ENCODE results near the gene EIF2S1. TPM values are rescaled to one million over a fixed set of nuclear protein-coding genes. Genes with fewer than 3 reads are reported as not detected.

EIF2S1 gene
- total RNA-seq, 1 donor from 2014 or later: 143 TPM

DNA sequence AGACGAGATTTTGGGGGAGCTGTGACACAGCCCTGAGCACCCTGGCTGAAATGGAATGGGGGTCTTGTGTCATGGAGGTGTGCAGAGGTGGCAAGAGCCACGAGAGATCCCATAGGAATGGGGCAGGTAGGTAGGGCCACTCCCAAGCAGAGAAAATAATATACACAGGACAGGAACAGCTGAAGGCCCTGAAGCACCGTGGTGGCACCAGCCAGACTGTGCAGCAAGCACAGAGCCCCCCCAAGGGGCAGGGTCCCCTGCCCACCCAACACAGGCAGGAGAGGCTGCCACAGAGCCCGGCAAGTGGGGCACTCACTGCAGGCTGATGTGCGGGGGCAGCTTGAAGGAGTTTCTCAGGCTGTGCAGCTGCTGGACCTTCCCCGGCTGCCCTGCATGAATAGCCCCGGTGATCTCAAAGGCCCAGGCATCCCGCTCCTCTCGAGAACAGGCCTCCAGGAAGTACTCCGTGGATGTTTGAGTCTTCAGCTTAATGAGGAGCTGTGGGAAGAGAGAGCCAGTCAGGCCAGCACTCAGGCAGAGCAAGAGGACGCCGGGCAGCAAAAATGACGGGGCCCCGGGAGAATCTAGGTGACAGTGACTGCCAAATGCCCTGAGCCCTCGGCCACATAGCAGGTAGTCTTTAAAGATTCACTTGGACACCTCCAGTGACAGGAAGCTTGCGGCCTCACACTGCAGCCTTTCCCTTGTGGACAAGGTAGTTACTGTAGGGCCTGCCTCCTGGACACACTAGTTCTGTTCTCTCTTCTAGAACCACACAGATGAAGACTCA is 35.2 kb downstream of the EIF2S1 start:
- Mint-ChIP-seq H3K4me3 (ENCODE audit: unreplicated experiment) (no peak overlapping the region), H3K4me1 (ENCODE audit: low read depth, unreplicated experiment) (peaks cover 9% of the 10 kb centered on the region), H3K27me3 (ENCODE audit: low read depth, unreplicated experiment) (peaks cover 20% of the 10 kb centered on the region), H3K36me3 (ENCODE audit: low read depth, unreplicated experiment) (peaks cover 1% of the 10 kb centered on the region), H3K27ac (ENCODE audit: unreplicated experiment) (peak overlapping the region; percentile 53), H3K9me3 (ENCODE audit: unreplicated experiment) (no peaks in the 10 kb centered on the region)
- TF ChIP-seq EZH2 (IDR thresholded peaks at IDR 0.05; ENCODE audit: insufficient read depth, low read length): no peak
- TF ChIP-seq, protein P1, sequence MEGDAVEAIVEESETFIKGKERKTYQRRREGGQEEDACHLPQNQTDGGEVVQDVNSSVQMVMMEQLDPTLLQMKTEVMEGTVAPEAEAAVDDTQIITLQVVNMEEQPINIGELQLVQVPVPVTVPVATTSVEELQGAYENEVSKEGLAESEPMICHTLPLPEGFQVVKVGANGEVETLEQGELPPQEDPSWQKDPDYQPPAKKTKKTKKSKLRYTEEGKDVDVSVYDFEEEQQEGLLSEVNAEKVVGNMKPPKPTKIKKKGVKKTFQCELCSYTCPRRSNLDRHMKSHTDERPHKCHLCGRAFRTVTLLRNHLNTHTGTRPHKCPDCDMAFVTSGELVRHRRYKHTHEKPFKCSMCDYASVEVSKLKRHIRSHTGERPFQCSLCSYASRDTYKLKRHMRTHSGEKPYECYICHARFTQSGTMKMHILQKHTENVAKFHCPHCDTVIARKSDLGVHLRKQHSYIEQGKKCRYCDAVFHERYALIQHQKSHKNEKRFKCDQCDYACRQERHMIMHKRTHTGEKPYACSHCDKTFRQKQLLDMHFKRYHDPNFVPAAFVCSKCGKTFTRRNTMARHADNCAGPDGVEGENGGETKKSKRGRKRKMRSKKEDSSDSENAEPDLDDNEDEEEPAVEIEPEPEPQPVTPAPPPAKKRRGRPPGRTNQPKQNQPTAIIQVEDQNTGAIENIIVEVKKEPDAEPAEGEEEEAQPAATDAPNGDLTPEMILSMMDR (IDR thresholded peaks at IDR 0.05; ENCODE audit: insufficient read depth, low read depth, low read length): no peak
- Histone ChIP-seq H3K4me3 (ENCODE audit: insufficient read depth, low read depth, low read length) (no peak overlapping the region), H3K36me3 (ENCODE audit: insufficient read depth, low read length) (no peaks in the 10 kb centered on the region), H3K27ac (ENCODE audit: low read depth, low read length) (no peak overlapping the region), H3K9me3 (ENCODE audit: insufficient read depth, low read depth, low read length) (no peaks in the 10 kb centered on the region), H3K9ac (ENCODE audit: low read length) (no peak overlapping the region), H3K79me2 (ENCODE audit: insufficient read depth, low read length) (no peaks in the 10 kb centered on the region), H4K20me1 (ENCODE audit: insufficient read depth, low read length) (no peaks in the 10 kb centered on the region), H3K27me3 (ENCODE audit: insufficient read depth, low read length) (no peaks in the 10 kb centered on the region), H3K4me2 (ENCODE audit: low read length) (no peak overlapping the region), H3K4me1 (ENCODE audit: insufficient read depth, low read length) (no peaks in the 10 kb centered on the region), H2AFZ (ENCODE audit: low read depth, low read length) (no peak overlapping the region)
- DNase-seq (ENCODE audit: low read depth): no peak
- no peak for FAIRE-seq

DNA sequence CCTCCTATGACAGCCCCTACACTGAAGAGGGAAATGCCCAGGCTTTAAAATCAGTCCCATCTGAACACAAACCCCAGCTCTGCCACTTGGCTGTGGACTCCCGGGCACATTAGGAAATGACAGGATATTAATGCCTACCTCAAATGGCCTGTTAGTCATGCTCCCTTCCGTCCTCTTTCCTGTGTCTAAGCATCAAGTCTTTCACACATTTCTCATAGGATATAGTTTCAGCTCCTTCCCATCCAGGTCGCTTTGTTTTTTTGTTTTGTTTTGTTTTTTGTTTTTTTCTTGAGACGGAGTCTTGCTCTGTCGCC is 35.7 kb downstream of the EIF2S1 start:
- peaks cover 1% of the 10 kb centered on the region for H3K36me3 Mint-ChIP-seq (ENCODE audit: low read depth, unreplicated experiment)
- no peaks in the 10 kb centered on the region for H3K4me1 ChIP-seq (ENCODE audit: insufficient read depth, low read length)
- no peaks in the 10 kb centered on the region for H3K9me3 ChIP-seq (ENCODE audit: insufficient read depth, low read depth, low read length)
- peak overlapping the region; percentile 53 for H3K27ac Mint-ChIP-seq (ENCODE audit: unreplicated experiment)
- no peak for DNase-seq (ENCODE audit: low read depth)
- no peak for FAIRE-seq
- H3K27me3 Mint-ChIP-seq (ENCODE audit: low read depth, unreplicated experiment): peaks cover 21% of the 10 kb centered on the region
- H3K4me2 ChIP-seq (ENCODE audit: low read length): no peak overlapping the region
- H3K79me2 ChIP-seq (ENCODE audit: insufficient read depth, low read length): no peaks in the 10 kb centered on the region
- no peaks in the 10 kb centered on the region for H3K27me3 ChIP-seq (ENCODE audit: insufficient read depth, low read length)
- no peak overlapping the region for H3K9ac ChIP-seq (ENCODE audit: low read length)
- peaks cover 9% of the 10 kb centered on the region for H3K4me1 Mint-ChIP-seq (ENCODE audit: low read depth, unreplicated experiment)
- no peak overlapping the region for H3K4me3 Mint-ChIP-seq (ENCODE audit: unreplicated experiment)
- H3K9me3 Mint-ChIP-seq (ENCODE audit: unreplicated experiment): no peaks in the 10 kb centered on the region
- no peaks in the 10 kb centered on the region for H3K36me3 ChIP-seq (ENCODE audit: insufficient read depth, low read length)
- no peak overlapping the region for H2AFZ ChIP-seq (ENCODE audit: low read depth, low read length)
- H3K4me3 ChIP-seq (ENCODE audit: insufficient read depth, low read depth, low read length): no peak overlapping the region
- H3K27ac ChIP-seq (ENCODE audit: low read depth, low read length): no peak overlapping the region
- TF ChIP-seq, protein P1 (IDR thresholded peaks at IDR 0.05; ENCODE audit: insufficient read depth, low read depth, low read length): no peak
- no peak for TF ChIP-seq EZH2 (IDR thresholded peaks at IDR 0.05; ENCODE audit: insufficient read depth, low read length)
- no peaks in the 10 kb centered on the region for H4K20me1 ChIP-seq (ENCODE audit: insufficient read depth, low read length)

DNA sequence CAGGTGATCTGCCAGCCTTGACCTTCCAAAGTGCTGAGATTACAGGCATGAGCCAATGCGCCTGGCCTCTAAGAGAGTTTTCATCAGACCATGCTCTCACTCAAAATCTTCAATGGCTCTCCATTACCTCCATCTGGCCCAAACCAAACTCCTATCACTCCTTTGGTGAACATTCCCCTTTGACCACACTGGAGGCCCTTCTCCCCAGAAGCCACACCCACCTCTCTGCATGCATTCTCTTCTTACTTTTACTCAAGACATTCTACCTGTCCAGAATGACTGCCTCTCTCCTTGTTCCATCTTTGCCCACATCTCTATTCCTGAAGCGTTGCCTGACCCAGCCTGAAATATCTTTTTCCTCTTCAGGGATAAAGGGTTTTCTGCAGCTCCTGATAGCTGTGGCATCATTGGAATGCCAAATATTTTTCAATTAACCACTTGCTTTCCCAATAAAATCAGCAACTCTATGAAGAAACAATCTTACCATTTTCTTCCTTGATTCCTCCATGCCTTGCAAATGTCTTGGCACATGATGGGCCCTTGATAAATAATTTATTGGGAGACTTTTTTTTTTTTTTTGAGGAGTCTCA is 36.3 kb downstream of the EIF2S1 start:
- Histone ChIP-seq H3K79me2 (ENCODE audit: insufficient read depth, low read length) (no peaks in the 10 kb centered on the region), H3K9ac (ENCODE audit: low read length) (no peak overlapping the region), H3K9me3 (ENCODE audit: insufficient read depth, low read depth, low read length) (no peaks in the 10 kb centered on the region), H3K4me2 (ENCODE audit: low read length) (no peak overlapping the region), H3K4me3 (ENCODE audit: insufficient read depth, low read depth, low read length) (no peak overlapping the region), H3K27ac (ENCODE audit: low read depth, low read length) (no peak overlapping the region), H2AFZ (ENCODE audit: low read depth, low read length) (no peak overlapping the region), H3K36me3 (ENCODE audit: insufficient read depth, low read length) (no peaks in the 10 kb centered on the region), H3K4me1 (ENCODE audit: insufficient read depth, low read length) (no peaks in the 10 kb centered on the region), H3K27me3 (ENCODE audit: insufficient read depth, low read length) (no peaks in the 10 kb centered on the region), H4K20me1 (ENCODE audit: insufficient read depth, low read length) (no peaks in the 10 kb centered on the region)
- TF ChIP-seq, protein P1 (IDR thresholded peaks at IDR 0.05; ENCODE audit: insufficient read depth, low read depth, low read length): no peak
- TF ChIP-seq EZH2 (IDR thresholded peaks at IDR 0.05; ENCODE audit: insufficient read depth, low read length): no peak
- Mint-ChIP-seq H3K4me1 (ENCODE audit: low read depth, unreplicated experiment) (peaks cover 9% of the 10 kb centered on the region), H3K4me3 (ENCODE audit: unreplicated experiment) (no peak overlapping the region), H3K27me3 (ENCODE audit: low read depth, unreplicated experiment) (peaks cover 21% of the 10 kb centered on the region), H3K27ac (ENCODE audit: unreplicated experiment) (no peak overlapping the region), H3K36me3 (ENCODE audit: low read depth, unreplicated experiment) (peaks cover 1% of the 10 kb centered on the region), H3K9me3 (ENCODE audit: unreplicated experiment) (no peaks in the 10 kb centered on the region)
- FAIRE-seq: no peak
- peak; percentile 39 for DNase-seq (ENCODE audit: low read depth)
